Putamen (tissue), 1 donor: Measurements from ENCODE around the gene UBE2G2.

Experiments used
- DNase-seq: peaks from one replicate; pipeline ENCODE4 v3.0.0-alpha.2; 2016; ENCODE audit warnings: low spot score

The UBE2G2 gene

GRCh38 chr21:44815225-44815624 is 13.6 kb upstream of the UBE2G2 start:
- no peak for DNase-seq

- no peak for DNase-seq
These were observed 12.9 kb upstream of the UBE2G2 start for GRCh38 chr21:44814498-44815023.

- no peak for DNase-seq
These were observed 12.1 kb upstream of the UBE2G2 start for GRCh38 chr21:44813727-44814126.

GRCh38 chr21:44813149-44813548 is 11.5 kb upstream of the UBE2G2 start:
- no peak for DNase-seq

- no peak for DNase-seq
These were observed 11.0 kb upstream of the UBE2G2 start for GRCh38 chr21:44812640-44813039.

- no peak for DNase-seq
These were observed 9.2 kb upstream of the UBE2G2 start for GRCh38 chr21:44810779-44811178.

GRCh38 chr21:44805859-44806258 is 4.2 kb upstream of the UBE2G2 start:
- no peak for DNase-seq

- DNase-seq = no peak
These were observed 3.6 kb upstream of the UBE2G2 start for GRCh38 chr21:44805226-44805625.

- DNase-seq = no peak
These were observed 3.1 kb upstream of the UBE2G2 start for GRCh38 chr21:44804762-44805161.

GRCh38 chr21:44803651-44804050 is 2.0 kb upstream of the UBE2G2 start:
- no peak for DNase-seq

GRCh38 chr21:44802396-44803153 is 955 bp upstream of the UBE2G2 start:
- DNase-seq = no peak

- DNase-seq = no peak
These were observed 601 bp downstream of the UBE2G2 start for GRCh38 chr21:44800971-44801467.

GRCh38 chr21:44800103-44800502 is 1.5 kb downstream of the UBE2G2 start:
- no peak for DNase-seq

GRCh38 chr21:44799646-44800045 is 2.0 kb downstream of the UBE2G2 start:
- DNase-seq = no peak

GRCh38 chr21:44797775-44798174 is 3.8 kb downstream of the UBE2G2 start:
- DNase-seq = no peak

- DNase-seq = no peak
These were observed 6.3 kb downstream of the UBE2G2 start for GRCh38 chr21:44795342-44795741.

- no peak for DNase-seq
These were observed 7.8 kb downstream of the UBE2G2 start for GRCh38 chr21:44793592-44794374.

- DNase-seq = no peak
These were observed 8.7 kb downstream of the UBE2G2 start for GRCh38 chr21:44792702-44793591.

GRCh38 chr21:44791993-44792392 is 9.6 kb downstream of the UBE2G2 start:
- no peak for DNase-seq

GRCh38 chr21:44791246-44791645 is 10.4 kb downstream of the UBE2G2 start:
- DNase-seq = no peak

GRCh38 chr21:44790368-44790767 is 11.3 kb downstream of the UBE2G2 start:
- DNase-seq = no peak

GRCh38 chr21:44789880-44790279 is 11.7 kb downstream of the UBE2G2 start:
- DNase-seq = no peak
